ENCODE measurements around the gene SLC34A2.

SLC34A2 gene

DNA sequence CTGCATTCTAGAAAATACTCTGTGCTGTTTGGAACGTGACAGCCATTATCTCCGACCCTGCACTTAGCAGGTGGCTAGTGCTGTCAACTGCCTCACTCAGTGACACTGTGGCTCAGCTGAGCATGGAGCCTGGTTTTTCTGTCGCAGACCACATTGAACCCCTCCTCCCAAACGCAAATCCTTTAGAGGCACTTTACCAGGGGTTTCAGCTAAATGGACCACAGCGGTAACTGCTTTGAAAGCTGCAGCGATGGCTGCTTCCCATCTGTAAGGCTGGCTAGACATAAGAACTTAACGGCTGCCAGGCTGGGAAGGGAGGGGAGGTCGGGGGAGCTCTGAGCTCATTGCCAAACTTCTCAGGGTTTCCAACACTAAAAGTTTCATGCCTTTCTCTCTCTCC is 8.1 kb downstream of the SLC34A2 start:
- no peak for DNase-seq

DNA sequence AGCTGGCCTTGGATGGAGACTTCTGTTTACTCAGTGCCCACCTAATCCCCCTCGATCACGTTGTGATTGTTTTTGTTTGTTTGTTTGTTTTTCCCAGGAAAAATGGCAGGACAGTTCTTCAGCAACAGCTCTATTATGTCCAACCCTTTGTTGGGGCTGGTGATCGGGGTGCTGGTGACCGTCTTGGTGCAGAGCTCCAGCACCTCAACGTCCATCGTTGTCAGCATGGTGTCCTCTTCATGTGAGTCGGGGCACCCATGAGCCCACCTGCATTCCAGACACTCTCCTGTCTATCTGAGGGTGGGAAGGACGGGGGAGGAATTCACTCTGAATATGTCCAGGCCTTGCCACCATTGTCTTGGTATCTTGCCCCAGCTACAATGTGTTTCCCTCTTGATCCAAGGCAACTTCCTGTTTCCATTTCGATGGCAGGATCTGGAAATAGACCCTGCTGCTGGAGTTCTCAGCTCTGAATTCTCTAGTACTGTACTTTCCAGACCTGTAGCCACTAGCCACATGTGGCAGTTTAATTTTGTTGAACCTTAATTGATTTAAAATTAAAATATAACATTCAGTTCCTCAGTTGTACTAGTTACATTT is 10.5 kb downstream of the SLC34A2 start:
- no peak for DNase-seq

DNA sequence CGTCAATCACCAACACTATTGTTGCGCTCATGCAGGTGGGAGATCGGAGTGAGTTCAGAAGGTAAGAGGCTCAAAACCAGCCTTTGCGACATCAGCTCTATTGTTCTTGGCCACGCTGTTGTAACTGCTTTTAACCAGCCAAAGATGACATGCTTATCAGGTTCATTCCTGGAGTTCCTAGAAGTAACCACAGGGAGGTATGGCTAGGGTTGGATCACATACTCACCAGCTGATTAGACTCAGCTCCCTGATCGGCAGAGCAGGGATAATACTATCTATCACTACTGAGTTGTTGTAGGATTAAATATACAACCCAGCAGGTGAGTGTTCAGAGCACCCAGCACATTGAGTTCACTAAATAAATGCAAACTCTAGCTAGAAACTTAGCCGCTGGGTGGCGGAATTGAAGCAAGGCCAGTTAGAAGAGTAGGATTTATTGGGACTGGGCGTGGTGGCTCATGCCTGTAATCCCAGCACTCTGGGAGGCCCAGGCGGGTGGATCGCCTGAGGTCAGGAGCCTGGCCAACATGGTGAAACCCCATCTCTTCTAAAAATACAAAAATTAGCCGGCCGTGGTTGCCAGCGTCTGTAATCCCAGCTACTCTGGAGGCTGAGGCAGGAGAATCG is 12.4 kb downstream of the SLC34A2 start:
- DNase-seq = no peak

DNA sequence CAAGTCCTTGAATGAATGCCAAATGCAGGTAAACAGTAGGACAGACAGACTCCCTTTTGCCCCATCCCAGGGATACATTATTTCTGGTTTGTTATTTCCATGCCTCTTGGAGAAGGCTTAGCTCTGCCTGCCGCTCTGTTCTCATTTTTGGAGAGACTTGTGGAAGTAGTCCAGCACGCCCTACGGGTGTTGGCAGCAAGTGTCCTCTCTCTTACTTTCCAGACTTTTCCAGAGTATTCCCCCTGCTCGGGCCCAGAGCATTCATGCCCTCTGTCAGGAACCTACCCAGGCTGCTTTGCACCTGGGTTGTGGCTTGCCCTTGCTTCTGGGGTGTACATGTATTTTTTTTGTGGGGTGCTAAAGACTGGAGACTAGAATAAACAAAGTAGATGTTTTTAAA is 15.3 kb downstream of the SLC34A2 start:
- DNase-seq = no peak

GRCh38 chr4:25672756-25673155 is 17.1 kb downstream of the SLC34A2 start:
- DNase-seq = no peak

- no peak for DNase-seq
These were observed 18.7 kb downstream of the SLC34A2 start for GRCh38 chr4:25674386-25674785.

DNA sequence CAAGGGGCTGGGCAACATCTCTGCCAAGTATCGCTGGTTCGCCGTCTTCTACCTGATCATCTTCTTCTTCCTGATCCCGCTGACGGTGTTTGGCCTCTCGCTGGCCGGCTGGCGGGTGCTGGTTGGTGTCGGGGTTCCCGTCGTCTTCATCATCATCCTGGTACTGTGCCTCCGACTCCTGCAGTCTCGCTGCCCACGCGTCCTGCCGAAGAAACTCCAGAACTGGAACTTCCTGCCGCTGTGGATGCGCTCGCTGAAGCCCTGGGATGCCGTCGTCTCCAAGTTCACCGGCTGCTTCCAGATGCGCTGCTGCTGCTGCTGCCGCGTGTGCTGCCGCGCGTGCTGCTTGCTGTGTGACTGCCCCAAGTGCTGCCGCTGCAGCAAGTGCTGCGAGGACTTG is 20.6 kb downstream of the SLC34A2 start:
- no peak for DNase-seq

GRCh38 chr4:25677157-25677556 is 21.5 kb downstream of the SLC34A2 start:
- DNase-seq = no peak

- no peak for DNase-seq
These were observed 22.3 kb downstream of the SLC34A2 start for GRCh38 chr4:25677943-25678342.

DNA sequence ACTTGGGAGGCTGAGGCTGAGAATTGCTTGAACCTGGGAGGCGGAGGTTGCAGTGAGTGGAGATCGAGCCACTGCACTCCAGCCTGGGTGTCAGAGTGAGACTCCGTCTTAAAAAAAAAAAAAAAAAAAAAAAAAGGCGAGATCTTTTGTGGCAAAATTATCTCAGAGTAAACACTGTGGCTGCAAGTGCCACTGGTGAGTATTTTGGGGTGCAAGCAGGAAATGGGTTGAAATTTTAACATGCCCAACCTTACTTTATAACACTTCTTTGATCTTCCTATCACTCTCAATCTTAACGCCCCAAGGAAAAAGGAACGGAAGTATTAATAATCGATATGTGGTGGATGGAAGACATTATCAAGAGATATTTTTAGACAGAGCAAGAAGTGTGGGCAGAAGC is 32.1 kb downstream of the SLC34A2 start:
- DNase-seq = no peak

GRCh38 chr4:25694466-25694865 is 38.8 kb downstream of the SLC34A2 start:
- DNase-seq = no peak

GRCh38 chr4:25696409-25696808 is 40.8 kb downstream of the SLC34A2 start:
- DNase-seq = no peak

DNA sequence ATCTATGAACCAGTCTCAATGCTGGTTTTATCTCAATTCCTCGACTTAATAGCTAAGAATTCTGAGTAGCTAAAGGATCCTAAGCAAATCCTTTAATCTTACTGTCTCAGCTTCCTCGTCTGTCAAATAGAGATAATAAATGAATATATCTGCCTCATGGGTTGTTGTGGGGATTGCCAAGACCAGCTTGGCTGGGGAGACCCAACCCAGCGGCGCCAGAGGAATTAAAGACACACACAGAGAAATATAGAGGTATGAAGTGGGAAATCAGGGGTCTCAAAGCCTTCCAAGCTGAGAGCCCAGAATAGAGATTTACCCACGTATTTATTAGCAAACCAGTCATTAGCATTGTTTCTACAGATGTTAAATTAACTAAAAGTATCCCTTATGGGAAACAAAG is 41.9 kb downstream of the SLC34A2 start:
- no peak for DNase-seq

DNA sequence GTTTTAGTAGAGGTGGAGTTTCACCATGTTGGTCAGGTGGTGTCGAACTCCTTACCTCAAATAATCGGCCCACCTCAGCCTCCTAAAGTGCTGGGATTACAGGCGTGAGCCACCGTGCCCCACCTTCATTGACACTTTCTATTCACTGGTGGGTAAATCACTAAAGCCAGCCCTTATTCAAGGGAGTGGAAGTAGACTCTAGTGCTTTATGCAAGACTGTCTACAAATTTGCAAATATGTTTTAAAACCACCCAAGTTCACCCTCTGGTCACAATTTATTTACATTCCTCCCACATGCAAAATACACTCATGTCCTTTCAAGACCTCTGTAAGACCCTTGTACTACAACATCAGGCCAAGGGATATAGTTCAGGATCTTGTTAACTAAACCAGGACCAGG is 45.0 kb downstream of the SLC34A2 start:
- DNase-seq = no peak

- no peak for DNase-seq
These were observed 47.2 kb downstream of the SLC34A2 start for GRCh38 chr4:25702848-25703247.

- DNase-seq = no peak
These were observed 48.2 kb downstream of the SLC34A2 start for GRCh38 chr4:25703731-25704388.

DNA sequence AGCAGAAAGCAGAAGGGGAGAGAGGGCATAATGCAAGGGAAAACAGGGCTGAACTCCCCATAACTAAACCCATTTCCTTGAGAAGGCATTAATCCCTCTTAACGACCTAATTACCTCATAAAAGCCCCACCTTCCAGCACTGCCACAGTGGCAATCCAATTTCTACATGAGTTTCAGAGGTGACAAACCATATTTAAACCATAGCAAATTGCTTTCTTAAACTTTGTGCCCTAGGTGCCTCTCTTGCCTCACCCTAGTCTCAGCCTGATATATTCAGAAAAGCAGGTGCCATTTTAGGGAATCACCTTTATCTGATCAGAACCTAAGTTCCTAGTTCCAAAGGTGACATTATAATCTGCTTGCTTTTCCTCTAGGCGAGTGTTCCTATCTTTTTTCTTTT is 48.9 kb downstream of the SLC34A2 start:
- DNase-seq = no peak

GRCh38 chr4:25710637-25711036 is 55.0 kb downstream of the SLC34A2 start:
- no peak for DNase-seq

- no peak for DNase-seq
These were observed 57.0 kb downstream of the SLC34A2 start for GRCh38 chr4:25712611-25713010.

- DNase-seq = no peak
These were observed 58.2 kb downstream of the SLC34A2 start for GRCh38 chr4:25713812-25714211.

GRCh38 chr4:25722964-25723363 is 67.3 kb downstream of the SLC34A2 start:
- no peak for DNase-seq

- DNase-seq = no peak
These were observed 67.8 kb downstream of the SLC34A2 start for GRCh38 chr4:25723409-25723808.

GRCh38 chr4:25725870-25726269 is 70.2 kb downstream of the SLC34A2 start:
- no peak for DNase-seq

DNA sequence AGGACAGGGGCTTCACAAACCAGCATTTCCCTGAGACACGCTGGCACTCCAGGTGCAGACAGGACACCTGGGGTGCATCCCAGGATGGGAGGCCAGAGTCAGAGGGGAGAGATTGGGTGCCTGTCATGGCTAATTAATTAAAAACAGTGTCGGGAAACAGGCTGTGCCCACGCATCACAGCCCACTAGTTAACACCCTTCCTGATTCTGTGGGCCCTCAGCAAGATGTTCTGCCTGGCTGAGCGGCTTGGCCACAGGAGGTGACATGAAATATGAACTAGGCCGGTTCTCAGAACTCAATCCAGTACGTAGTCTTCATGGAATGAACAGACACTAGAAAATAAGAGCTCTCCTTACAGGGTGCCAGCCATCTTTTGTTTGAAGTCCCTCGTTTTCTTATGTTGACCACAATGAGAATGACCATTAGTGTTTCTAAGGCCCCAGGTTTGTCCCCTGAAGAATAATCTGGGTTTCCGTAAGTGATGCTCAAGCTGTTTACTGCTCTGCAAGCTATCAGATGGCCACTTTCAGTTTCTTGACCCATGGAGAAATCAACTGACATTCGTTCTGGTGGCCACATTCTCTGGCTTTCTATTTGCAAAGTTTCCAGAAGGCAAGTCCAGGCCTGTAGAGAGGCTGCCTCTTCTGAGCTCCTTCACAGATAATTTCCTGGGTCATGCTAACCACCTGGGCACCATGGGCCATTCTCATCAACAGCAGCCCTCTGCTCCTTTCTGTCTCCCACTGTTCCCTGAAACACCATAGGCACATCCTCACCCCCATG is 72.3 kb downstream of the SLC34A2 start:
- no peak for DNase-seq

Data from NCI-H1930 (cell line).